ENCODE measurements around the gene NKX2-4.
"Not testable (repeated sequence)": the region's sequence is repeated elsewhere in the genome, so short reads cannot be mapped to it uniquely, and the experiment has no call there.

NKX2-4 gene
- total RNA-seq, result 0 reads per million in 3 donors

DNA sequence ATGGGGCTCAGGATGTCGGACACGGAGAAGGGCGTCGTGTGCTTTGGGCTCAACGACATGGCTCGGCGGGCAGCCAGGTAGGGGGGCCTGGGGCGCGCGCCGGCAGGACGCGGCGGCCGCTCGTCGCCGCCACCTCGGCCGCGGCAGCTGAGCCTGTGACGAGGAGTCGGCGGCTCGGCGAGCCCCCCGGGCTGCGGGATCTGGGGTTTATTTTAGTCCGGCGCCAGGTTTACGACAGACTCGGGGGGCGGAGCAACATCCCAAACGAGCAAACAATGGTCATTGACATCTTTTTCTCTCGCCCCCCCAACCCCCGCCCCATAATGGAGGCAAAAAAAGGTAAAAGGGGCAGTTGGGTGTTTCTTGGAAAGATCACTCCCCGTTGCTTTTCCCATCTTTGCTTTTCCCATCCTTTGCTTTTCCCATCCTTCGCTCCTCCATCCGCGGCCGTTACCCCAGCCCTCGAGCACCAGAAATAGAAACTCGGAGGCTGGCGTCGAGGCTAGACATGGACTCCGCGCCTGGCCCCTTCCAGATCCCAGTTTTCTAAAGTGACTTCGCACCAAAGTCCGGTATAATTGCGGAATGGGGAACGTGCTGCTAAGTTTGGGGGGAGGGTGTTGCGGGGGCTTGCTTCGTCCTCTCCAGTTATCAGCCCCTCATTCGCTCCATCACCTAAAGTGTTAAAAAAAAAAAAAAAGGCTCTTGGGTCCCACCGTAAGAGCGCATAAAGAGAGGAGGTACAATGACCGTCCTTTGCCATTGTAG lies at the start of gene NKX2-4:
Gene NKX2-4 (minus strand): TSS at position 186 of the 768 bp plus-strand sequence. CDS start 127 bp downstream, at position 59.
- H3K36me3 ChIP-seq (ENCODE audit: control insufficient read depth, insufficient read depth, low read length), result no peaks in the 10 kb centered on the region
- H3K4me1 ChIP-seq (ENCODE audit: control insufficient read depth, insufficient read depth, low read length, poor library complexity, severe bottlenecking), result peaks cover 17% of the 10 kb centered on the region
- no peak within 1 kb of the TSS for H3K4me3 ChIP-seq (ENCODE audit: insufficient read depth, low read depth, low read length, poor library complexity, severe bottlenecking)
- H3K27ac ChIP-seq (ENCODE audit: insufficient read depth, low read length, poor library complexity, severe bottlenecking), result no peak within 1 kb of the TSS
- DNase-seq, result no peak
- H3K9me3 ChIP-seq (ENCODE audit: control insufficient read depth, low read length), result no peaks in the 10 kb centered on the region
- peaks cover 70% of the 10 kb centered on the region for H3K27me3 ChIP-seq (replicated peaks; ENCODE audit: control insufficient read depth, insufficient read depth, low read length, poor library complexity, severe bottlenecking)

DNA sequence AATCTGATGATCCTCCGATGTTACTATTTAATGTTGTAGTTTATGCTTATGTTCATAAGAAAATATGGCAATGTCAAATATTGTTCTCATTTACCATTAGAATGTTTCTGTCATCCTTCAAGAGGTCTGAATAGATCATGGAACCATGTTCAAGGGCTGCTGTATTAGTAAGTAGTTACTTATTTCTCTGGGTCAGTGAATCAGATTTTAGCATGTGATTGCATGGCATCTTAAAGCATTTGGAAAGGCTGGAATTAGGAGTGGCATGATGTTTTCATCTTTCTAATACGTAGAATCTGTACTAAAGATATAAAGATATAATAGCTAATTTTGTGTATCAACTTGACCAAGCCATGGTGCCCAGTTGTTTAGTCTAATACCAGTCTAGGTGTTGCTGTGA lies 40.5 kb upstream of the NKX2-4 start:
- Histone ChIP-seq H3K9me3 (ENCODE audit: control insufficient read depth, low read length) (no peaks in the 10 kb centered on the region), H3K27ac (ENCODE audit: insufficient read depth, low read length, poor library complexity, severe bottlenecking) (no peak overlapping the region), H3K27me3 (replicated peaks; ENCODE audit: control insufficient read depth, insufficient read depth, low read length, poor library complexity, severe bottlenecking) (peaks cover 3% of the 10 kb centered on the region), H3K36me3 (ENCODE audit: control insufficient read depth, insufficient read depth, low read length) (no peaks in the 10 kb centered on the region), H3K4me1 (ENCODE audit: control insufficient read depth, insufficient read depth, low read length, poor library complexity, severe bottlenecking) (no peaks in the 10 kb centered on the region), H3K4me3 (ENCODE audit: insufficient read depth, low read depth, low read length, poor library complexity, severe bottlenecking) (no peak overlapping the region)
- DNase-seq, result no peak

DNA sequence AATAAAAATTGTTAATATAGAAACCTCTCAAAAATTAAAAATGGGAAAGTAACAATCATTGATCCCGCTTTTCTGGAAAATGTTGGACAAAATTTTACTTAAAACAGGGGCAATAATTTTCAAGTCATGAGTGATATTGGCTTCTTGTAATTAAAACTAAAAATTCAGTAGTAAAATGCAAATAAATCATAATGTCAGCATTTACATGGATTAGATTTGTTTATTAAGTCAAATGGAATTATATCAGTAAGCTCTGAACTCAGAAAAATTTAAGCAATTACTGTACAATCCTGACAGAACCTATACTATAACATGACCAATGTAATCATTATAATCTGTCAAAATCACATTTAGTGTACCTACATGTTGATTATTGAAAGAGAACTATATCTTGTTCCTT lies 39.9 kb upstream of the NKX2-4 start:
- H3K36me3 ChIP-seq (ENCODE audit: control insufficient read depth, insufficient read depth, low read length), result no peaks in the 10 kb centered on the region
- no peak overlapping the region for H3K4me3 ChIP-seq (ENCODE audit: insufficient read depth, low read depth, low read length, poor library complexity, severe bottlenecking)
- H3K27me3 ChIP-seq (replicated peaks; ENCODE audit: control insufficient read depth, insufficient read depth, low read length, poor library complexity, severe bottlenecking), result peaks cover 3% of the 10 kb centered on the region
- DNase-seq, result no peak
- H3K27ac ChIP-seq (ENCODE audit: insufficient read depth, low read length, poor library complexity, severe bottlenecking), result no peak overlapping the region
- no peaks in the 10 kb centered on the region for H3K4me1 ChIP-seq (ENCODE audit: control insufficient read depth, insufficient read depth, low read length, poor library complexity, severe bottlenecking)
- no peaks in the 10 kb centered on the region for H3K9me3 ChIP-seq (ENCODE audit: control insufficient read depth, low read length)

DNA sequence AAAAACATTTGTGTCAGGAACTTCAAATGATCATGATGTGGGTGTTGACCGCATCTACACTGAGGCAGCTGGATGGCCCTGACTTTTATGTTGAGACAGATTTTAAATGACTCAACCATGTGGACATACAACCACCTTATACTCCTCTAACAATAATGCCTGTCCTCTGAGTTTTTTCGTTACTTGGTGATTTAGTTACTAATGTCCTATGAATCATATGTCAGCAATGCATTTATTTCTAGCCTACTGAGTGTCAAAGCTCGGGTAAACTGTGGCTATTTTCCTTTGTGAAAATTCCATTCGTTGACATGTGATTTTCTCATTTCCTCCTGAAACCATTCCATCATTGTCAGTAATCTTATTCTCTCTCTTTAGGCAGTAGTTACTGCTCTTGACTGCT lies 38.9 kb upstream of the NKX2-4 start:
- Histone ChIP-seq H3K4me1 (ENCODE audit: control insufficient read depth, insufficient read depth, low read length, poor library complexity, severe bottlenecking) (no peaks in the 10 kb centered on the region), H3K27me3 (replicated peaks; ENCODE audit: control insufficient read depth, insufficient read depth, low read length, poor library complexity, severe bottlenecking) (peaks cover 3% of the 10 kb centered on the region), H3K4me3 (ENCODE audit: insufficient read depth, low read depth, low read length, poor library complexity, severe bottlenecking) (no peak overlapping the region), H3K9me3 (ENCODE audit: control insufficient read depth, low read length) (no peaks in the 10 kb centered on the region), H3K36me3 (ENCODE audit: control insufficient read depth, insufficient read depth, low read length) (no peaks in the 10 kb centered on the region), H3K27ac (ENCODE audit: insufficient read depth, low read length, poor library complexity, severe bottlenecking) (no peak overlapping the region)
- DNase-seq, result no peak

DNA sequence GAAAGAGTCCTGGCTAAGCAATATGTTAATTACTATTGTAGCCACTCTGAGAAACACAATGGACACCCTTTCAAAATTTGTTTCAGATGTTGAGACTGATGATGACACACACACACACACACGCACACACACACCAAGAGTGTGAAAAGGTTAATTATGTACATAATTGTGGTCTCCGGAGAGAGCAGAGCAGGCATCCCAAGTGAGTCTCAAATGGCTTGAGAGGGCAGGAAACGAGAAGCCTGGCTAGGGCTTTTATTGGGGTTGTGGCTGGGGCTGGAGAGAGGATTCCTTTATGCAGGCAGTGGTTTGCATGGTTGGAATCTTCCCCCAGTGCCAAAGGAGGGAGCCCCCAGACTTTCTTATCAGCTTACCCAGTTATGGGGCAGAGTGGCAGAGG lies 38.2 kb upstream of the NKX2-4 start:
- Histone ChIP-seq H3K36me3 (ENCODE audit: control insufficient read depth, insufficient read depth, low read length) (no peaks in the 10 kb centered on the region), H3K27me3 (replicated peaks; ENCODE audit: control insufficient read depth, insufficient read depth, low read length, poor library complexity, severe bottlenecking) (peaks cover 3% of the 10 kb centered on the region), H3K4me3 (ENCODE audit: insufficient read depth, low read depth, low read length, poor library complexity, severe bottlenecking) (no peak overlapping the region), H3K9me3 (ENCODE audit: control insufficient read depth, low read length) (no peaks in the 10 kb centered on the region), H3K27ac (ENCODE audit: insufficient read depth, low read length, poor library complexity, severe bottlenecking) (no peak overlapping the region), H3K4me1 (ENCODE audit: control insufficient read depth, insufficient read depth, low read length, poor library complexity, severe bottlenecking) (no peaks in the 10 kb centered on the region)
- no peak for DNase-seq

DNA sequence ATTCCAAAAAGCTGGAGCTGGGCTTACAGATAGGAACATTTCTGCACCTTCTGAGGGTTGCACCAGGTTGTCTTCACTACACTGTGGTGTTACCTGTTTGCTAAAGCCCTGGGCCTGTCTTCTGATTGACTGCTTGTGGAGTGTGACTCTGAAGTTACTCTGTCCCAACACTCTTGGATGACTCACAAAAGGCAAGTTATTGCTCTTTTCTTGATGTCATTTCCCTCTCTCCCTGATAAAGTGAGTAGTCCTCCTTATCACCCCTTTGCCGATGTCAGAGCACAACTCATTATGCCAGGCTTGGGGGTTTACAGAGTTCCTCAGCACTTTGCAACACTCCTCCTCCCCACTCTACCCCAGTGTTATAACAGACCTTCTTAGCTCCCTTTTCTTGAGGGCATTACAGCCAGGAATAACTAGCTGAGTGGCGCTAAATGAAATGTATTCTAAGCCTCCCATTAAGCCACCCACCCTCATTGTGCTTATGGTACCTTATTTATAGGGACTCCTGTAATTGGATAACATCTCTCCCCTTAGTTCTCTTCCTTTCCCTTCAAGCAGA lies 36.1 kb upstream of the NKX2-4 start:
- H3K27me3 ChIP-seq (replicated peaks; ENCODE audit: control insufficient read depth, insufficient read depth, low read length, poor library complexity, severe bottlenecking), result peaks cover 3% of the 10 kb centered on the region
- H3K36me3 ChIP-seq (ENCODE audit: control insufficient read depth, insufficient read depth, low read length), result no peaks in the 10 kb centered on the region
- H3K27ac ChIP-seq (ENCODE audit: insufficient read depth, low read length, poor library complexity, severe bottlenecking), result no peak overlapping the region
- H3K4me3 ChIP-seq (ENCODE audit: insufficient read depth, low read depth, low read length, poor library complexity, severe bottlenecking), result no peak overlapping the region
- DNase-seq, result no peak
- no peaks in the 10 kb centered on the region for H3K4me1 ChIP-seq (ENCODE audit: control insufficient read depth, insufficient read depth, low read length, poor library complexity, severe bottlenecking)
- no peaks in the 10 kb centered on the region for H3K9me3 ChIP-seq (ENCODE audit: control insufficient read depth, low read length)

DNA sequence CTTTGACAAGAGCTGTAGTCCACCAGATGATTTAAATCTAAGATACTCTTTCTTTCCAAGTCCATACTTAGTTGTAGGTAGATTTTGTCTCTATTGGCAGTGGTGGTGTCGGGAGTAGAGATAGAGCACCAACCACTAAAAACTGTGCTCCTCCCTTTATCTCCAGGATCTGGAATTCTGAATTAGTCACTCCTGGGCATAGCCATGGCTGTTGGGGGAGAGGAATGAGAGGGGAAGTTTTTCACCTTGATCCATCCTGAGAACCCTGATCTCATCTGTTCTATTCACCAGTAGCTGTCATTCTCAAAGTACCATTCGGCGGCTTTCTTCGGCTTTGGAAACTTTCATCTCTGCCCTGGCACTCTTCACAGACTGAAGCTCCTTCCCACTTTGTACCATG lies 35.6 kb upstream of the NKX2-4 start:
- Histone ChIP-seq H3K9me3 (ENCODE audit: control insufficient read depth, low read length) (no peaks in the 10 kb centered on the region), H3K4me3 (ENCODE audit: insufficient read depth, low read depth, low read length, poor library complexity, severe bottlenecking) (no peak overlapping the region), H3K27ac (ENCODE audit: insufficient read depth, low read length, poor library complexity, severe bottlenecking) (no peak overlapping the region), H3K36me3 (ENCODE audit: control insufficient read depth, insufficient read depth, low read length) (no peaks in the 10 kb centered on the region), H3K4me1 (ENCODE audit: control insufficient read depth, insufficient read depth, low read length, poor library complexity, severe bottlenecking) (no peaks in the 10 kb centered on the region), H3K27me3 (replicated peaks; ENCODE audit: control insufficient read depth, insufficient read depth, low read length, poor library complexity, severe bottlenecking) (peaks cover 3% of the 10 kb centered on the region)
- DNase-seq, result no peak

DNA sequence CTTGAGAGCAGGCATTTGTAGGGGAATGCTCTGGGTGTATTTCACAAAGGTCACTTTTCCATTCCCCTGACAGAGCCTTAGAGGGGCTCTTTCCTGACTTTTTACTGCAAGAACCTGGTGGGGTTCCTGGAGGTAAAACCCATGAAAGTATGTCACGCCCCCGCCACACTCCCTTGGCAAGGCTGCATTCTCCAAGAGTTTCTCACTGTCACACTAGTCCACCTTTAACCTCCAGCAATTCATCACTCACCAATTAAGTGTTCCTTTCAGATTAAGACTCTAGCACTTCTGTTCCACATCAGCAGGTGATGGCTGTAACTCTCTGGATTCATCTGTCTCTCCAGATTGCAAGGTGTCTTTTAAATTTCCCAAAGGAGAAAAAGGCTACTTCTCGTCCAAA lies 32.7 kb upstream of the NKX2-4 start:
- Histone ChIP-seq H3K4me1 (ENCODE audit: control insufficient read depth, insufficient read depth, low read length, poor library complexity, severe bottlenecking) (no peaks in the 10 kb centered on the region), H3K9me3 (ENCODE audit: control insufficient read depth, low read length) (peaks cover 1% of the 10 kb centered on the region), H3K27me3 (replicated peaks; ENCODE audit: control insufficient read depth, insufficient read depth, low read length, poor library complexity, severe bottlenecking) (peaks cover 3% of the 10 kb centered on the region), H3K27ac (ENCODE audit: insufficient read depth, low read length, poor library complexity, severe bottlenecking) (no peak overlapping the region), H3K4me3 (ENCODE audit: insufficient read depth, low read depth, low read length, poor library complexity, severe bottlenecking) (no peak overlapping the region), H3K36me3 (ENCODE audit: control insufficient read depth, insufficient read depth, low read length) (no peaks in the 10 kb centered on the region)
- DNase-seq, result no peak

DNA sequence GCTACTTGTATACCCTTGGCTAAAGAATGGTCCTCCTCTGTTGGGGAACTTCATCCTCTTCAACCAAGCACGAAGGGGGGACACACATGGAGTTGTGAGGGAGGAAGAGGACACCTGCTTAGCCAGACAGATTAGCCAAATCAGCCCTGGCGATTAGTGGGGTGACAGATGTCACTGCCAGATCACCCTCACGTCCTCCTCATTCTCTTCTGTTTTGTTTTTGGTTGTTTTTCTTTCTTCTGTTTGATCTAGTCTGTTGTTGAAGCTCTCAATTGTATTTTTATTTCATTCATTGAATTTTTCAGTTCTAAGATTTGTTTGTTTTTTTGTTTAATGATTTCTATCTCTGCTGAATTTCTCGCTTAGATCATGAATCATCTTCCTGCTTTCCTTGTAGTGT lies 27.5 kb upstream of the NKX2-4 start:
- Histone ChIP-seq H3K27me3 (replicated peaks; ENCODE audit: control insufficient read depth, insufficient read depth, low read length, poor library complexity, severe bottlenecking) (no peaks in the 10 kb centered on the region), H3K27ac (ENCODE audit: insufficient read depth, low read length, poor library complexity, severe bottlenecking) (no peak overlapping the region), H3K36me3 (ENCODE audit: control insufficient read depth, insufficient read depth, low read length) (no peaks in the 10 kb centered on the region), H3K4me1 (ENCODE audit: control insufficient read depth, insufficient read depth, low read length, poor library complexity, severe bottlenecking) (no peaks in the 10 kb centered on the region), H3K4me3 (ENCODE audit: insufficient read depth, low read depth, low read length, poor library complexity, severe bottlenecking) (no peak overlapping the region), H3K9me3 (ENCODE audit: control insufficient read depth, low read length) (peaks cover 7% of the 10 kb centered on the region)
- DNase-seq, result no peak

DNA sequence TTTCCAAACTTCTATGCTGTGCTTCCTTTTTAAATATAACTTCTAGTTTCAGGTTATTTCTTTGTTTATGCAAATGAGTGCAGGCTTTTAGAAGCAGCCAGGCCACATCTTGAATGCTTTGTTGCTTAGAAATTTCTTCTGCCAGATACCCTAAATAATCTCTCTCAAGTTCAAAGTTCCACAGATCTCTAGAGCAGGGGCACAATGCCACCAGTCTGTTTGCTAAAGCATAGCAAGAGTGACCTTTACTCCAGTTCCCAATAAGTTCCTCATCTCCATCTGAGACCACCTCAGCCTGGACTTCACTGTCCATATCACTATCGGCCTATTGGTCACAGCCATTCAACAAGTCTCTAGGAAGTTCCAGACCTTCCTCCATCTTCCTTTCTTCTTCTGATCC lies 26.4 kb upstream of the NKX2-4 start:
- DNase-seq, result not testable (repeated sequence)

More for the DNA sequence above, 26.4 kb upstream of the NKX2-4 start:
- not testable (repeated sequence) for H3K4me3 ChIP-seq (ENCODE audit: insufficient read depth, low read depth, low read length, poor library complexity, severe bottlenecking); H3K27me3 ChIP-seq (replicated peaks; ENCODE audit: control insufficient read depth, insufficient read depth, low read length, poor library complexity, severe bottlenecking); H3K9me3 ChIP-seq (ENCODE audit: control insufficient read depth, low read length); H3K4me1 ChIP-seq (ENCODE audit: control insufficient read depth, insufficient read depth, low read length, poor library complexity, severe bottlenecking); H3K36me3 ChIP-seq (ENCODE audit: control insufficient read depth, insufficient read depth, low read length); H3K27ac ChIP-seq (ENCODE audit: insufficient read depth, low read length, poor library complexity, severe bottlenecking)
